ENCODE measurements around the gene SPATA24. TPM values are rescaled to one million over a fixed set of nuclear protein-coding genes. Genes with fewer than 3 reads are reported as not detected.

SPATA24 gene
- total RNA-seq, 1 donor: 3.9 TPM

DNA sequence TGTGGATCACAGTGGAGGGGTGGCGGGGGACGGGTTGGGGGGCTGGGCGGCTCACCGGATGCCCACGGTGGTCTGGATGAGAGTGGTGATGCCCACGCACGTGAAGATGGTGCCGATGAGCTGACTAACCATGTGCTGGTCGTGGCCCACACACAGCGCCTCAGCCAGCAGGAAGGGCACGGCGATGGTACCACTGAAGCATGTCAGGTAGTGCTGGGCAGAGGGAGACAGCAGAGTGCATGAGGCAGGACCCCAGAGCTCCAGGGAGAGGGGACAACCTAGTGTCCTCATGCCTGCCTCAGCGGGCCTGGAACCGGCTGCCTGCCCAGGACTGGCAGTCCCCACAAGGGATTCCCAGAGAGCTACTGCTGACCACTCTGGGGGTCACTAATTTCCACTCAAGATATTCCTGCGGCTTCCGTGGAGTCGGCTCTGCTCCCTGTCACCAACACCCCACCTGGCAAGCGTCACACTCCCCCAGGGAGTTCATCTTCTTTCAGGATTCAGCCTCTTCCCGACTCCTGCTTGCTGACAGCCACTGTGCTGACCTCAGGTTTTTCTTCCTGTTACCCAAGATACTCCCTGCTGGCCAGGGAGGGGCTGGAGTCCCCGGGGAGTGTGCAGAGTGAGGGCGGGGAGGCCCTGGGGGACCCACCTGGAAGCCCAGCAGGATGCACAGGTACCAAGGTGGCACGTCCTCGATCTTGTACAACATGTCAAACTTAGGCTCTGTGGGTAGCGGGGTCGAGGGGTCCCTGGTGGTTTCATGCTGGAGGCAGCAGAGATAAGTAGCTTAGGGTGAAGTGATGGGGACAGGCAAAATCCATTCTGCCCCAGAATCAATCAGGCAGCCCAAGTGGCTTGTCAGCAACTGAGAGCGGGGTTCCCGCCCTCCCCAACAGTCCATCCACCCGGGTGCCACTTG, 21.8 kb downstream of the SPATA24 start:
- DNase-seq (ENCODE audit: low read depth): no peak
- TF ChIP-seq, protein P1, sequence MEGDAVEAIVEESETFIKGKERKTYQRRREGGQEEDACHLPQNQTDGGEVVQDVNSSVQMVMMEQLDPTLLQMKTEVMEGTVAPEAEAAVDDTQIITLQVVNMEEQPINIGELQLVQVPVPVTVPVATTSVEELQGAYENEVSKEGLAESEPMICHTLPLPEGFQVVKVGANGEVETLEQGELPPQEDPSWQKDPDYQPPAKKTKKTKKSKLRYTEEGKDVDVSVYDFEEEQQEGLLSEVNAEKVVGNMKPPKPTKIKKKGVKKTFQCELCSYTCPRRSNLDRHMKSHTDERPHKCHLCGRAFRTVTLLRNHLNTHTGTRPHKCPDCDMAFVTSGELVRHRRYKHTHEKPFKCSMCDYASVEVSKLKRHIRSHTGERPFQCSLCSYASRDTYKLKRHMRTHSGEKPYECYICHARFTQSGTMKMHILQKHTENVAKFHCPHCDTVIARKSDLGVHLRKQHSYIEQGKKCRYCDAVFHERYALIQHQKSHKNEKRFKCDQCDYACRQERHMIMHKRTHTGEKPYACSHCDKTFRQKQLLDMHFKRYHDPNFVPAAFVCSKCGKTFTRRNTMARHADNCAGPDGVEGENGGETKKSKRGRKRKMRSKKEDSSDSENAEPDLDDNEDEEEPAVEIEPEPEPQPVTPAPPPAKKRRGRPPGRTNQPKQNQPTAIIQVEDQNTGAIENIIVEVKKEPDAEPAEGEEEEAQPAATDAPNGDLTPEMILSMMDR (IDR thresholded peaks at IDR 0.05; ENCODE audit: insufficient read depth, low read depth, low read length): no peak
- H3K4me3 ChIP-seq (ENCODE audit: low read depth, low read length): no peak overlapping the region

DNA sequence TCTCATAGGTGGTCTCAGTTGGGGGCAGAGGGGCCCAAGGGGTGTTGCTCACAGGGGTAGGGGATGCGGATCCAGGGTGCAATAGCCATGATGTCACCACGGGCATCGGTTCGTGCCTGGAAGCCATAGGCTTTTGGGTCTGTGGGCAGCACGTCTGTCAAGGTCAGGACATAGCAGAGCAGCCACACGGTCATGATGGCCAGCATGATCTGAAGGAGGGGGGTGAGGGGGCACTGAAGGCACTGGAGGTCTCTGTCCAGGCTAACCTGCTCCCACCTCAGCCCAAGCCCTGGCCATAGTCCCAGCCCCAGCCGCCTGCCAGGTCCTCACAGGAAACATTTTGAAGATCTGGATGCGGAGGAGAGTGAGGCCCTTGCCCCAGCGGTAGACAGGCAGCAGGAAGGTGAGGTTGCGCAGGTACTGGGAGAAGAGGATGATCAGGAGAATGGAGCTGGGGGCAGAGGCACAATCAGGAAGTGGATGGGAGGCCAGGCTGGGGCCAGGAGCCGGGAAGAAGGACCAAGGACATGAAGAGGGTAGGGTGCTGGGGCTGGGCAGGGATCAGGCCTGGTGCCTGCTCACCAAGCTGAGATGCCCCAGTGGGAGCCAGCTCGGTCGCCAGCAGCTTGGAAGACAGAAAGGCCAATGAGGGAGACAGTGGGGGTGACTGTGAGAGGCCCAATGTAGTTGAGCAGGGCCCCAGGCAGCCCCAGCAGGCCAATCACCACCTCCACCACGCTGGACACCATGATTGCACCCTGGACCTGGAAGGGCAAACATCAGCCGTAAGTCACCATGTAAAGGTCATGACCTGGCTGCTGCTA, 24.1 kb downstream of the SPATA24 start:
- H3K4me3 ChIP-seq (ENCODE audit: low read depth, low read length): no peak overlapping the region
- TF ChIP-seq, protein P1 (IDR thresholded peaks at IDR 0.05; ENCODE audit: insufficient read depth, low read depth, low read length): no peak
- no peak for DNase-seq (ENCODE audit: low read depth)

DNA sequence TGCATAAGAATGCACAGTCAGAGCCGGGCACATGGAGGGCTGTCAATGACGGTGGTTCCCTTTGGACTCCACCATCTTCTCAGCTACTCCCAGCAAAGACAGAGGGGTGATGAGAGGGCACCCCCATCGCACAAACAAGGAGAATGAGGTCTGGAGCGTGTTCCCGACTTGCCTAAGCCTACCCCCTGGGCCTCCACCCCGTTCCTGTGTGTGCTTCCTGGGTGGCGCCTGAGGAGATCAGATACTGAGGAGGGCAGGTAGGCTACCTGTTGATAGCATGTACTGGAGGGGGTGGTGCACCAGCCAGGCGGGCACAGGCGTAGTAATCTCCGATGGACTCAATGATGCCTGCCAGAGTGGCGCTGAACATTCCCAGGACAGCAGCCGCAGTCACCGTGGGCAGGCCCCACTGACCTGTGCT, 24.9 kb downstream of the SPATA24 start:
- TF ChIP-seq, protein P1 (IDR thresholded peaks at IDR 0.05; ENCODE audit: insufficient read depth, low read depth, low read length): no peak
- DNase-seq (ENCODE audit: low read depth): no peak
- no peak overlapping the region for H3K4me3 ChIP-seq (ENCODE audit: low read depth, low read length)

DNA sequence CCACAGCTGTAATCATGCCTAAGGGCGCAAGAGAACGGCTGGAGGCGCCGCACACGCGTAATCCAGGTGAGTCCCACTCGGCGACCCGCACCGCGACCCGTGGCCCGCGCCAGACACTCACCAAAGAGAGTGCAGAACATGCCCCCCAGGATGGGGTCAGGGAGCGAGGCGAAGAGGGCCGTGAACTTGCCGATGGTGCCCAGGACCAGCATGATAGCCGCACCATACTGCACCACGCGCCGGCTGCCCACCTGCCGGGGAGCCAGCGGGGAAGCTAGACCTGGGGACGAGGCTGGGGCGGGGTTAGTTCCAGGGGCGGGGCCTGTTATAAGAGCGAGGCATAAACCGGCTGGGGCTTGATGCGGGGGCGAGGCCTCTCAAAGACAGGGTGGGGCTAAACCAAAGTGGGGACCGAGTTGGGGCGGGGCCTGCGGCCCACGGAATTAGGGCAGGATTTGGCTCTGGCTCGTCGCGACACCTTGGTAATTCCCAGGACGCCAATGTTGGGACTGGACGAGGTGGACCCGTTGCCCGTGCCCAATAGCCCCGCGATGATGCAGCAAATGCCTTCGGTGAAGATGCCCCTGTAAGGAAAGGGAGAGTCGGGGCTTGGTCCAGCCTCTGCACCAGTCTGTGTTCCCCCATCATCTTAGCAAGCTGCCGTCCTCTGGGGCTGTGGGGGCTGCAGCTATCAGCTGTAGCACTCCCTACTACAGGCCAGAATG, 25.6 kb downstream of the SPATA24 start:
- H3K4me3 ChIP-seq (ENCODE audit: low read depth, low read length): no peak overlapping the region
- DNase-seq (ENCODE audit: low read depth): no peak
- TF ChIP-seq, protein P1 (IDR thresholded peaks at IDR 0.05; ENCODE audit: insufficient read depth, low read depth, low read length): no peak

DNA sequence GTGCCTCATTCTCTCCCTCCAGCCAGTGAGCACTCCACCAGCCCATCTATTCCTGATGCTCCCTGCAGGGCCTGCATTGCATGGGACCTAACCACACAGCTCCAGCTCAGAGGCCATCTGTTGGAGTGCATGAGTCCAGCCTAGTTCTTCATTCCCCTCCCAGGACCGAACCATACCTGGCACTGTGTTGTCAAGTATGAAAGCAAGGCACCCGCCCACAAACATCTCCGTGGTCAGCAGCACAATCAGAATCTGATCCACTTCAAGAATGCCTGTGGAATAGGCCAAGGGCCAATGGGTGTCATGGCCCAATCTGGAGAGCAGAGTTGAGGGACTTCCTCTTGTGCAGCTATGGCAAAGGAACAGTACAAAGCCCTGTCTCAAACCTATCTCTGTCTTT, 26.7 kb downstream of the SPATA24 start:
- TF ChIP-seq, protein P1 (IDR thresholded peaks at IDR 0.05; ENCODE audit: insufficient read depth, low read depth, low read length): no peak
- no peak for DNase-seq (ENCODE audit: low read depth)
- H3K4me3 ChIP-seq (ENCODE audit: low read depth, low read length): no peak overlapping the region

DNA sequence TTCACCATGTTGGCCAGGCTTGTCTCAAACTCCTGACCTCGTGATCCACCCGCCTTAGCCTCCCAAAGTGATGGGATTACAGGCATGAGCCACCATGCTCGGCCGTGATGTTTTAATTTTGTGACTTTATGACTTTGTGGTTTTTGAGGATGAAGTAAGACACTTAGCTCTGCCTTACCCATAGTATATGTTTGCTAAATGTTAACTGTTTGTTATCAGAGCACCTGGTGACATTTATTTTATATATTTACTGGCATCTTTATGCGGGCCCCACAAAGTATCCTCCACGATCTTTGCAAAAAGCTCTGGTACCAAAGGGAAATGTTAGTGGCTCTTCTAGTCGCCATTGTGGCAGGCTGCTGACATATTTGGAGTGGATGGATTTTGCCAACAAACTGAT, 27.5 kb downstream of the SPATA24 start:
- TF ChIP-seq, protein P1 (IDR thresholded peaks at IDR 0.05; ENCODE audit: insufficient read depth, low read depth, low read length): no peak
- DNase-seq (ENCODE audit: low read depth): no peak
- no peak overlapping the region for H3K4me3 ChIP-seq (ENCODE audit: low read depth, low read length)

All from fibroblast of villous mesenchyme (primary cell).